ENCODE results near the gene CACNA2D4. TPM values are rescaled to one million over a fixed set of nuclear protein-coding genes. Genes with fewer than 3 reads are reported as not detected.

The CACNA2D4 gene
- total and polyA plus RNA-seq, 8 donors: 1.5 to 6.5 (median 1.9) TPM

GRCh38 chr12:1761857-1762256, 156.6 kb downstream of the CACNA2D4 start:
- no peaks in the 10 kb centered on the region for H3K9me3 ChIP-seq
- peaks cover 0 to 33% of the 10 kb centered on the region in 2 donors for H3K4me1 ChIP-seq
- TF ChIP-seq CTCF (IDR thresholded peaks at IDR 0.05): no peak
- no peak overlapping the region for H3K4me3 ChIP-seq
- intact Hi-C loops (cut with DNase I): no loop called here
- no peak overlapping the region for H3K27ac ChIP-seq
- no peaks in the 10 kb centered on the region for H3K27me3 ChIP-seq
- DNase-seq (no peak), ATAC-seq (no peak)
- peaks cover 0 to 33% of the 10 kb centered on the region in 2 donors for H3K36me3 ChIP-seq

DNA sequence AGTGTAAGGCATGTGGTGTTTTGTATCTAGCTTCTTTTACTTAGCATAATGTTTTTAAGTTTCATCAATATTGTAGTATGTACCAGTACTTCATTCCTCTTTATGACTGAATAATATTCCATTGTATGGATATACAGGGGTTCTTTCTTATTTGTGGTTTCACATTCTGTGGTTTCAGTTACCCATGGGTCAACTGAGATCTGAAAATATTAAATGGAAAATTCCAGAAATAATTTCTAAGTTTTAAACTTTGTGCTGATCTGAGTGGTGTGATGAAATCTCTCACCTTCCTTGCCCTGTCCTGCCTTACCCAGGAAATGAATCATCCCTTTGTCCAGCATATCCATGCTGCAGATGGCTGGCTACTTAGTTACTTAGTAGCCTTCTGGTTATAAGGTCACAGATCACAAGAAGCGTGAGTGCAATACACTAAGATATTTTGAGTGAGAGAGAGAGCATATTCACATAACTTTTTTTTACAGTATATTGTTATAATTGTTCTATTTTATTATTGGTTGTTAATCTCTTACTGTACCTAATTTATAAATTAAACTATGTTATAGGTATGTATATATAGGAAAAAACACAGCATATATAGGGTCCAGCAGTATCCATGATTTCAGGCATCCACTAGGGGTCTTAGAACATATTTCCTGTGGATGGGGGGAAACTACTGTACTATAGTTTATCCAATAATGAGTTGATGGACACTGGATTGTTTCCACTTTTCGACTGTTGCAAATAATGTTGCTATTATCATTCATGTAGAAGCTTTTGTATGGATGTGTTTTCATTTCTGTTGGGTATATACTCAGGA, 157.7 kb downstream of the CACNA2D4 start:
- H3K4me3 ChIP-seq: no peak overlapping the region
- no peak for TF ChIP-seq CTCF (IDR thresholded peaks at IDR 0.05)
- DNase-seq: no peak
- peaks cover 0 to 44% of the 10 kb centered on the region in 2 donors for H3K36me3 ChIP-seq
- H3K27me3 ChIP-seq: no peaks in the 10 kb centered on the region
- peak; percentile 37 for ATAC-seq
- no peak overlapping the region for H3K27ac ChIP-seq
- intact Hi-C loops (cut with DNase I): no loop called here
- peaks cover 0 to 33% of the 10 kb centered on the region in 2 donors for H3K4me1 ChIP-seq
- no peaks in the 10 kb centered on the region for H3K9me3 ChIP-seq

DNA sequence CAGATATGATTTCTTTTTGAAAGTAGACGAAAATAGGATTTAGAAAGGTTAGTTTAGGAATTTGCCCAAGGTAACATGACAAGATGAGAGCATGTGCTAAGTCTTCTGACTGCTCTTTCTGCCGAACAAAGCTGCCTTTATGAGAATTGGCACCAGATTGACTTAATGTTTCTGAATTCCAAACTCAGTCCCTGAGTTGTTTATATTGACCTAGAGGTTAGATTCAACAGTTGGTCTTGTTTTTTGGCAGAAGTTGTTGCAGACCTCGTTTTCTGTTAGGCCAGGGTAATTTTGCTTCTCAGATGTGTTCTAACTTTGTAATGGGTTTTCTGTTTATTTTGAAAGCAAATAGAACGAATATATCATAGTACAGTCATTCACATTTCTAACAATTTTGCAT, 159.6 kb downstream of the CACNA2D4 start:
- intact Hi-C loops (cut with DNase I): no loop called here
- DNase-seq (peak in 1 of 4 donors; percentile 44), ATAC-seq (no peak)
- Histone ChIP-seq H3K27ac (peak overlapping the region in 1 of 2 donors; percentile 18), H3K4me1 (peaks cover 0 to 29% of the 10 kb centered on the region in 2 donors), H3K9me3 (no peaks in the 10 kb centered on the region), H3K27me3 (no peaks in the 10 kb centered on the region), H3K36me3 (peaks cover 0 to 58% of the 10 kb centered on the region in 2 donors), H3K4me3 (no peak overlapping the region)
- no peak for TF ChIP-seq CTCF (IDR thresholded peaks at IDR 0.05)

DNA sequence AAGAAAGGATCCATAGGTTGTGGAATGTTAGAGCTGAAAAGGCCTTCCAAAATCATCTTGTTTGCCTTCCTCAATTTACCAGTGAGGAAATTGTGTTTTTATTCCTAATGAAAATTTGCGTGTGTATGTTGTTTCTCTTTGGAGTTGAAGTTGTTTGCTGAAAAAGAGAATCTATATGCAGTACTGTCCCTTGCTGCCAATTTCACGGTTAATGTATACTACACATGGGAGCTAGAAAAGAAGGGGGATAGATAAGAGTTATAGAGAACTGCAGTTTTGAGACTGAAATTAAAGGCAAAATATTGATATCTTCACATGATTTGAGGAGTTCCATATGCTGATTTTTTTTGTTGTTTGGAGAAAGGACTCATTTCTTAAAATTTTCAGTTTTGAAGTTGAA, 160.1 kb downstream of the CACNA2D4 start:
- TF ChIP-seq CTCF (IDR thresholded peaks at IDR 0.05): no peak
- peaks cover 0 to 29% of the 10 kb centered on the region in 2 donors for H3K4me1 ChIP-seq
- ATAC-seq (no peak), DNase-seq (no peak)
- peak overlapping the region in 1 of 2 donors; percentile 18 for H3K27ac ChIP-seq
- intact Hi-C loops (cut with DNase I): no loop called here
- H3K27me3 ChIP-seq: no peaks in the 10 kb centered on the region
- H3K9me3 ChIP-seq: no peaks in the 10 kb centered on the region
- peaks cover 0 to 53% of the 10 kb centered on the region in 2 donors for H3K36me3 ChIP-seq
- H3K4me3 ChIP-seq: no peak overlapping the region

GRCh38 chr12:1750300-1750699, 168.2 kb downstream of the CACNA2D4 start:
- ATAC-seq (no peak), DNase-seq (no peak)
- TF ChIP-seq CTCF (IDR thresholded peaks at IDR 0.05): no peak
- Histone ChIP-seq H3K9me3 (peaks cover 0 to 17% of the 10 kb centered on the region in 2 donors), H3K27ac (no peak overlapping the region), H3K36me3 (peaks cover 0 to 19% of the 10 kb centered on the region in 2 donors), H3K27me3 (no peaks in the 10 kb centered on the region), H3K4me1 (no peaks in the 10 kb centered on the region), H3K4me3 (no peak overlapping the region)
- intact Hi-C loops (cut with DNase I): no loop called here
